ENCODE data around the gene ZMYM3. TPM values are rescaled to one million over a fixed set of nuclear protein-coding genes. Genes with fewer than 3 reads are reported as not detected.

ZMYM3 gene
- polyA plus RNA-seq, 1 donor (not counting 4 experiments of a cell fraction or from before 2014, with no cell fraction given), result 7.7 TPM

- no peaks in the 10 kb centered on the region for H3K9me1 ChIP-seq (ENCODE audit: control insufficient read depth, extremely low read depth, insufficient read depth, low read length)
- H3K36me3 ChIP-seq (ENCODE audit: control insufficient read depth in 2 of 2, extremely low read depth in 1 of 2, insufficient read depth in 2 of 2, low read length in 2 of 2), result no peaks in the 10 kb centered on the region
- TF ChIP-seq EZH2 (IDR thresholded peaks at IDR 0.05; ENCODE audit: low read length) (no peak), CTCF (optimal IDR thresholded peaks at IDR 0.05 in 1 of 3, IDR thresholded peaks at IDR 0.05 in 1 of 3, conservative IDR thresholded peaks at IDR 0.05 in 1 of 3; ENCODE audit: extremely low read depth in 1 of 3, insufficient read depth in 2 of 3, low read length in 3 of 3) (no peak)
- H2AFZ ChIP-seq (ENCODE audit: control insufficient read depth, low read length), result no peak overlapping the region
- dilution Hi-C loops (cut with MboI; ENCODE audit: extremely low pct_ligation_motif_present, low sequenced_read_pairs), result no loop called here
- FAIRE-seq, result no peak
- no peaks in the 10 kb centered on the region for H4K20me1 ChIP-seq (ENCODE audit: control insufficient read depth, extremely low read depth, insufficient read depth, low read length)
- H3K9ac ChIP-seq (ENCODE audit: control insufficient read depth, extremely low read depth, insufficient read depth, low read length), result no peak overlapping the region
- no peak overlapping the region for H3K4me3 ChIP-seq (ENCODE audit: control insufficient read depth in 2 of 3, extremely low read depth in 1 of 3, insufficient read depth in 2 of 3, low read depth in 1 of 3, low read length in 3 of 3)
- DNase-seq (ENCODE audit: low read depth, low spot score), result no peak
- no peaks in the 10 kb centered on the region for H3K4me1 ChIP-seq (ENCODE audit: control insufficient read depth, extremely low read depth, insufficient read depth, low read length)
- no peak overlapping the region for H3K4me2 ChIP-seq (ENCODE audit: control insufficient read depth, extremely low read depth, insufficient read depth, low read depth, low read length)
- H3K9me3 ChIP-seq (ENCODE audit: control insufficient read depth, low read depth, low read length), result no peaks in the 10 kb centered on the region
- no peaks in the 10 kb centered on the region for H3K27me3 ChIP-seq (ENCODE audit: control insufficient read depth, extremely low read depth, insufficient read depth, low read length)
- no peaks in the 10 kb centered on the region for H3K79me2 ChIP-seq (ENCODE audit: control insufficient read depth, insufficient read depth, low read length)
- no peak overlapping the region for H3K27ac ChIP-seq (ENCODE audit: control insufficient read depth, insufficient read depth, low read length)
Observed at GRCh38 chrX:71191248-71191647, 62.7 kb downstream of the ZMYM3 start.

Other genes starting within 250 kb of the ZMYM3 start
- 78.8 to 94.0 TPM (median 83.7 TPM) in 3 replicates for gene SNX12, start 185.8 kb downstream of the ZMYM3 start, polyA plus RNA-seq
- gene FOXO4, start 158.3 kb downstream of the ZMYM3 start, polyA plus RNA-seq, result 1.5 to 3.2 TPM (median 1.6 TPM) in 3 replicates
- gene CXorf65, start 147.4 kb downstream of the ZMYM3 start, polyA plus RNA-seq, result not detected in 3 replicates
- 0.12 to 0.42 TPM (median 0.26 TPM) in 3 replicates for gene IL2RG, start 142.6 kb downstream of the ZMYM3 start, polyA plus RNA-seq
- gene MED12, start 135.5 kb downstream of the ZMYM3 start, polyA plus RNA-seq, result 4.2 to 7.1 TPM (median 4.5 TPM) in 3 replicates
- gene NLGN3, start 109.3 kb downstream of the ZMYM3 start, polyA plus RNA-seq, result 0.05 to 0.08 TPM (median 0.07 TPM) in 3 replicates
- gene GJB1, start 30.9 kb downstream of the ZMYM3 start, polyA plus RNA-seq, result not detected in 3 replicates
- gene NONO, start 29.5 kb upstream of the ZMYM3 start, polyA plus RNA-seq, result 229 to 352 TPM (median 245 TPM) in 3 replicates
- 0.42 to 1.0 TPM (median 0.44 TPM) in 3 replicates for gene ITGB1BP2, start 47.6 kb upstream of the ZMYM3 start, polyA plus RNA-seq
- gene TAF1, start 112.2 kb upstream of the ZMYM3 start, polyA plus RNA-seq, result 12.1 to 14.6 TPM (median 13.3 TPM) in 3 replicates